ENCODE data around the gene RPS27.
"Not testable (repeated sequence)": the region's sequence is repeated elsewhere in the genome, so short reads cannot be mapped to it uniquely, and the experiment has no call there.

DNA sequence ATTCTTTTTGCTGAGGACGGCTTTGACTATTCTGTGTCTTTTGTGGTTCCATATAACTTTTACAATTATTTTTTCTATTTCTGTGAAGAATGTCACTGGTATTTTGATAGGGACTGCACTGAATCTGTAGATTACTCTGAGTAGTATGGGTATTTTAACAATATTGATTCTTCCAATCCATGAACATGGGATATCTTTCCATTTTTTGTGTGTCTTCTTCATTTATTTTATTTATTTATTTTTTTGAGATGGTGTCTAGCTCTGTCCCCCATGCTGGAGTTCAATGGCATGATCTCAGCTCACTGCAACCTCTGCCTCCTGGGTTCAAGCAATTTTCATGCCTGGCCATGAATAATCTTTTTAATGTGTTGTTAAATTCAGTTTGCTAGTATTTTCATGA is 43.1 kb downstream of the RPS27 start:
- TF ChIP-seq, protein P1, sequence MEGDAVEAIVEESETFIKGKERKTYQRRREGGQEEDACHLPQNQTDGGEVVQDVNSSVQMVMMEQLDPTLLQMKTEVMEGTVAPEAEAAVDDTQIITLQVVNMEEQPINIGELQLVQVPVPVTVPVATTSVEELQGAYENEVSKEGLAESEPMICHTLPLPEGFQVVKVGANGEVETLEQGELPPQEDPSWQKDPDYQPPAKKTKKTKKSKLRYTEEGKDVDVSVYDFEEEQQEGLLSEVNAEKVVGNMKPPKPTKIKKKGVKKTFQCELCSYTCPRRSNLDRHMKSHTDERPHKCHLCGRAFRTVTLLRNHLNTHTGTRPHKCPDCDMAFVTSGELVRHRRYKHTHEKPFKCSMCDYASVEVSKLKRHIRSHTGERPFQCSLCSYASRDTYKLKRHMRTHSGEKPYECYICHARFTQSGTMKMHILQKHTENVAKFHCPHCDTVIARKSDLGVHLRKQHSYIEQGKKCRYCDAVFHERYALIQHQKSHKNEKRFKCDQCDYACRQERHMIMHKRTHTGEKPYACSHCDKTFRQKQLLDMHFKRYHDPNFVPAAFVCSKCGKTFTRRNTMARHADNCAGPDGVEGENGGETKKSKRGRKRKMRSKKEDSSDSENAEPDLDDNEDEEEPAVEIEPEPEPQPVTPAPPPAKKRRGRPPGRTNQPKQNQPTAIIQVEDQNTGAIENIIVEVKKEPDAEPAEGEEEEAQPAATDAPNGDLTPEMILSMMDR (conservative IDR thresholded peaks at IDR 0.05; ENCODE audit: low read length), result not testable (repeated sequence)
- not testable (repeated sequence) for TF ChIP-seq EZH2phosphoT487 (IDR thresholded peaks at IDR 0.05; ENCODE audit: borderline replicate concordance)

Data from Loucy (cell line).